Stimulated activated CD4-positive, alpha-beta T cell treated with anti-CD3 and anti-CD28 coated beads, Interleukin-4, amount 100 ng/mL, for 4 hours (primary cell): ENCODE results near the gene JOSD2.
"Not testable (repeated sequence)": the region's sequence is repeated elsewhere in the genome, so short reads cannot be mapped to it uniquely, and the experiment has no call there.

Experiments
- DNase-seq, 2 experiments: peaks; one replicate each; pipeline ENCODE4 v3.0.0-alpha.2; 2020

Gene JOSD2

DNA sequence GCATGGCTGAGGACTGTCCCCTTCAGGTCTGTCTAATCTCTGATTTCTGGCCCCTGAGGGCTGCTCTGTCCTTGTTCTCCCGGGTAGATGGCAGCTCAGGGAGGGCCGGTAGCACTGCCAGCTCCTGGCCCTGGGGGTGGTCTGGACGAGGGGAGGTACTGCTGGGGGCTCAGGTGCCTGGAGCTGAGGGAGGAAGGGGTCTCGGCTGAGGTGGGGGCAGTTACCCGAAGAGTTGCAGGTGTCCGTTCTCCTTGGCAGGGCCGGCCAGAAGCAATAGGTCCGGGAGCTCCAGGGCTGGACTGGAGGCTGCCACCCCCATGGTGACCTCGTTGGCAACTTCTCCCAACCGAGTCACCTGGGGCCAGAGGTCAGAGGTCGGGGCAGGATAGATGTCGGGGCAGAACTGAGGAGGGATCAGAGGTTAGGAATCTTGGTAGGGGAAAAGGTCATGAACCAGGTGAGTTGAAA, 35.9 kb downstream of the JOSD2 start:
- no peak for DNase-seq

DNA sequence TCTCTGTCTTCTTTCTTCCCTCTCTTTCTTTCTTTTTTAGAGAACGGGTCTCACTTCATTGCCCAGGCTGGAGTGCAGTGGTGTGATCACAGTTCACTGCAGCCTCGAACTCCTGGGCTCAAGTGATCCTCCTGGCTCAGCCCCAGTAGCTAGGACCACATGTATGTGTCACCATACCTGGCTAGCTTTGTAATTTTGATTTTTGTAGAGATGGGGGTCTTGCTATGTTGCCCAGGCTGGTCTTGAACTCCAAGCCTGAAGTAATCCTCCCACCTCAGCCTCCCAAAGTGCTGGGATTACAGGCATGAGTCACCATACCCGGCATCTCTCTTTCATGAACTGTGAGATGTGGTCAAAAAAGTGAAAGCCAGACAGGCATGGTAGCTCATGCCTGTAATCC, 37.7 kb downstream of the JOSD2 start:
- not testable (repeated sequence) for DNase-seq

DNA sequence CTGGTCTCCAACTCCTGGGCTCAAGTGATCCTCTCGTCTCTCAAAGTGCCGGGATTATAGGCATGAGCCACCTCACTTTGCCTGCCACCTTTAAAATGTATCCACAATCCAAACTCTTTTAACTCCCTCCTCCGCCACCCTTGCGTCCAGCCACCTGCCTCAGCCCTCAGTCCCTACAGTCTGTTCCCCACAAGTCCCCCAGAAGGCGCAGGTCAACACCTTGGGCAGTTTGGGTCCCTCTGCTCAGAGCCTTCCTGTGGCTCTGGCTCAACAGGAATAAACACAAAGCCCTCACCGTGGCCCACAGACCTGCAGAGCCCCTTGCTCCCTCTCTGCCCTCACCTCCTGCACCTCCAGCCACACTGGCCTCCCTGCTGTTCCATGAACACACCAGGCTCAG, 42.2 kb downstream of the JOSD2 start:
- no peak for DNase-seq

DNA sequence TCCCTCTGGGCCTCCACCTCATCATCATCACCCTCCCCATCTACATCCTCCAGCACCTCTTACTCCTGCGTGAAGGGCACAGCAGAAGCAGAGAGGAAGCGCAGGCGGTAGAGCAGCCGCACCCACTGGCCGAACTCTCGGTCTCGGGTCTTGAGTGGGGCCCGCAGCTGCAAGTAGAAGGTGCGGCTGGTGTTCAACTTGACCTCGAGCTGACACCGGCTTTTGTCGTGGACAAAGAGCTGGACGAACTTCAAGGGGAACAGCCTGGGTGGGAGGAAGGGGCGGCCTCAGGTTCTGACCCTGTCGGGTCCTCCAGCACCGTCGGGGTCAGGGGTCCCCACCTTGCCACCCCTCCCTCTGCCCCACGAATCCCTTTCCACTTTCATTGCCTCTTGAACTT, 43.4 kb downstream of the JOSD2 start:
- no peak for DNase-seq

DNA sequence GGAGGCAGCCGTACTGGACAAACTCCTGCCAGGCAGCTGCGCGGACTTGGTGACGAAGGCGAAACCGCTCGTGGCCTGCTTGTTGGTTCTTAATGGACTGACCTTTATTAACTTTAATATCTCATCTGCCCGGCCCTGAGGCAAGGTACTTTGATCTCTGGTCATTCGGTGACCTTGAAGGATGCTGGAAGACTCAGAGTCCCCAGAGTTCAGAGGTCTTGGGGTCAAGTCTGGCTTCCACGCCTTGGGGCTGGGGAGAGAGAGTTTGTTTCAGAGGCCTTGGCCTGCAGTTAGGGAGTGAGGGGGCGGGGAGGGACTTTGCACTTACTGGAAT, 44.3 kb downstream of the JOSD2 start:
- DNase-seq = no peak

DNA sequence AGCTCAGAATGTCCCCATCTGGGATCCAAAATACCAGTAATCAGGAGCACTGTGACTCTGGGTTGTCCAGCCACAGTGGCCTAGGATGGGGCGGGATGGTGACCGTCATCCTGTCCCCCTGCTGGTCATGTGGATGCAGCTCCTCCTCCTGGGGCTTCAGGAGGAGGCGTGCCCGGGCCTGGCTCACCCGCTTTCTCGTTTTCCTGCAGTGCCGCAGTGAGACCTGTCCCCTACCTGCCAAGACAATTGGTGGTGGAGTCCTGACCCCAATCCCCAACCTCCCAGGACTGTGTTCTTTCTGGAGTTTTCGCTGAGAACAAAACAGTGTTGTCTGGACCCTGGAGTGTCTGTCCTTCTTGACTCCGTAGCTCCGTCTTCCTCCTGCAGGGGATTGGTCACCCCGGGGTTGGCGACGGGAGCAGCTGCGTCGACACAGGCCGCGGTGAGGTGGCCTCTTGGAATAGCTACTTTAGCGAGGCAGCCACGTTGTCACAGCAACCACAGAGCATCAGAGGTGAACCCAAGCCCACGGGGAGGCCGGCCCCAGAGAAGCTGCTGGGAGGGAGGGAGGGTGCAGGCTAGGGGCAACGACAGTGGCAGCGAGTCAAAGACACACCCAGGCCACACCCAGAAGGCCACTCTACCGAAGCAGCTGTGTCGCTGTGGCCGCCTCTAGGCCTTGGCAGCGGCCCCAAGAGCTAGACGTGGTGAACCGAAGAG, 44.8 kb downstream of the JOSD2 start:
- no peak for DNase-seq

DNA sequence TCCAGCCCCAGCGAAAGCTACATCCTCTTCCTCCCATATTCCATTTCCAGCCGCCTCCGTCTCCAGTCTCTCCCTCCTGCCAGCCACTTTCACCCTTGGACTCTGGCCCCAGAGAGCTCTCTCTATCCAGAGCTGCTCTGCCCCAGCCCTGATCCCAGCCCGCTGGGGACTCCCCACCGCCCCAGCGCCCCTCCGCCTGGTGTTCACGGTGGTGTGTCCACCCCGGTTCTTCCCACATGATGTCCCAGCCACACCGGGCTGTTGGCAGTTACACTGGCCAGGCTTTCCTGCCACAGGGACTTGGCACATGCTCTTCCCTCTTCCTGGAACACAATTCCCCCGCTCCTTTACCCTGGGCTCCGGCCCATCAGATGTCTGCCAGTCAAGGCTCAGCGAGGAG, 46.0 kb downstream of the JOSD2 start:
- DNase-seq = no peak

DNA sequence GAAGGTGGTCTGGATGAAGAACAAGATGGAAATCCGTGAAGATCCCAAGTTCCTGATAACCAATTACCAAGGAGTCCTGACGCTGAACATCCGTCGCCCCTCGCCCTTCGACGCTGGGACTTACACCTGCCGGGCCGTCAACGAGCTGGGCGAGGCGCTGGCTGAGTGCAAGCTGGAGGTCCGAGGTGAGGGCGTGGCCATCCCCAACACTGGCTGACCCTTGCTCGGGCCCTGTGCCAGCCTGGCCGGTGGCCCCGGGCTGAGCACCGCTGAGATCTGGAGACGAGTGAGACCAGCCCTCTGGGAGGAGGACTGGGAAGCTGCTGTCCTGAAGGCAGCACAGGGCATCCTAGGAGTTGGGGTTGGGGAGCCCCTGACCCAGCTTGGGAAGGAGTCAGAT, 46.6 kb downstream of the JOSD2 start:
- no peak for DNase-seq

DNA sequence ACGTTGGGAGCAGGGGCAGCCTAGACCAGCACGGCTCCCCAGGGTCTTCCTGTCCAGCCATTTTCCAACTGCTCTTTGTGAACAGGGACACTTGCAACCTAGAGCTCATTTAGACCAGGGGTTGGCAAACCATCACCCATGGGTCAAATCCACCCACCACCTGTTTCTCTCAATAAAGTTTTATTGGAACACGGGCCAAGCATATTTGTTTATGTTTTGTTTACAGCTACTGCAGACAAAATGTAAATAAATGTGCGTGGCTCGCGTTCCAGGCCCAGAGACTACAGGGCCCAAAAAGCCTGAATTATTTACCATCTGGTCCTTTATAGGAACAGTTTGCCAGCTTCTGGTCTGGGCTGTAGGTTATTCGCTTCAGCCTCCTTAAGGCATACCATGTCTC, 48.0 kb downstream of the JOSD2 start:
- DNase-seq = no peak

DNA sequence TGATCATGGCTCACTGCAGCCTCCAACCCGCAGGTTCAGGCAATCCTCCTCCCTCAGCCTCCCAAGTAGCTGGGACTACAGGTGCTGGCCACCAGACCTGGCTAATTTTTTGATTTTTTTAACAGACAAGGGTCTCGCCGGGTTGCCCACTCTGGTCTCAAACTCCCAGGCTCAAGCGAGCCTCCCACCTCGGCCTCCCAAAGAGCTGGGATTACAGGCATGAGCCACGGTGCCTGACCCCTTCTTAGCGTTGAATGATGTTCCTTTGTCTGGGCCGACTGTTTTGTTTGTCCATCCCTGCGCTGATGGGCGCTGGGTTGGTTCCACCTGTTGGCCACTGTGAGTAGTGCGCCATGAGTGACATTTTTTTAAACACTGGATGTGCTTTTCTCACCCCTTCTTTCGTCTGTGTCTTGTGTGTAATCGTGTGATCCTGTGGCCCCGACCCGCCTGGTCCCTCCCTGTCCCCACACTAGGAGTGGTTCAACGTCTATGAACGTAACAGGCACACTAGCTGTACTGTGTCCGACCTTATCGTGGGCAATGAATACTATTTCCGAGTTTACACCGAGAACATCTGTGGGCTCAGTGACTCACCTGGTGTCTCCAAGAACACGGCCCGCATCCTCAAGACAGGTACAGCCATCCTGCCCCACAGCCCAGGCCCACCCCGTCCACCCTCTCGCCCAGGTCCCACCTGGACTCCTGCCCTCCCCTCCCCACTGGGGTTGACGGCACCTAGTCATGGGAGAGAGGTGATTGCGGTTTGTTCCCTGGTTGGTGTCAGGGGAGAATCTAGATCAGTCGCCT, 49.7 kb downstream of the JOSD2 start:
- peak; percentile 35 to 51 for DNase-seq

DNA sequence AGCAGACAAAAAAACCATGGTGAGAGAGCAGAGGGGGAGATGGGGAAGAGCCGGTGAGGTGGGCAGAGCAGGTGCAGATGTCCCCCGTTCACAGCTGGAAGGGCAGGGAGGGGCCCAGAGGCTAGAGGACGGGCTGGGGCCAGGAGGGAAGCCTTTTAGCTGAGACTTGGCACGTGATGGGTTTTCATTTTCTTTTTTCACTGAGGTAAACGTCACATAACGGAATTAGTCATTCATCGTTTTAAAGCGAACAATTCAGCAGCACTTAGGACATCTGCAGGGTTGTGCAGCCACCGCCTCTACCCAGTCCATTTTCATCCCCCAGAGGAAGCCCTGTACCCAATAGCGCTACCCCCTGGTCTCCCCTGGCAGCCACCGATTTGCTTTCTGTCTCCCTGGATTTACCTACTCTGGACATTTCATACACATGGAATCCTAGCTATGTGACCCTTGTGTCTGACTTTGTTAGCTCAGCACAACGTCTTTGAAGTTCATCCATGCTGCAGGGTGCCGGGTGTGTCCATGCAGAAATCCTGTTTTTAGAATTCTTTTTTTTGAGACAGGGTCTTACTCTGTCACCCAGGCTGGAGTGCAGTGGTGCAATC, 50.7 kb downstream of the JOSD2 start:
- no peak for DNase-seq

DNA sequence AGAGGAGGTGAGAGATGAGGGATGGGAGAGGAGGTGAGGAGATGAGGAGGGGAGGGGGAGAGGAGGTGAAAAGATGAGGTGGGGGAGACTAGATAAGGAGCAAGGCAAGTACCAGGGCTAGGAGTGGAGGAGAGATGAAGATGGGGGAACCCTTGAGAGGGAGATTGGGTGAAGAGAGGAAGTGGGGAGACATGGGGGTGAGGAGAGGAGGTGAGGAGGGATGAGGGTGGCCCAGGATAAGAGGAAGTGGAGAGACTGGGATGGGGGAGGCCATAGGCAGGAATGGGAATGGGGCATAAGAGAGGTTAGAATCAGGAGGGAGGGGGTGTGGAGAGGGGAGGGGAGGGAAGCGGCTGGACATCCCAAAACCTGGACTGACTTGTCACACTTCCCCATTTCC, 51.4 kb downstream of the JOSD2 start:
- DNase-seq = no peak

DNA sequence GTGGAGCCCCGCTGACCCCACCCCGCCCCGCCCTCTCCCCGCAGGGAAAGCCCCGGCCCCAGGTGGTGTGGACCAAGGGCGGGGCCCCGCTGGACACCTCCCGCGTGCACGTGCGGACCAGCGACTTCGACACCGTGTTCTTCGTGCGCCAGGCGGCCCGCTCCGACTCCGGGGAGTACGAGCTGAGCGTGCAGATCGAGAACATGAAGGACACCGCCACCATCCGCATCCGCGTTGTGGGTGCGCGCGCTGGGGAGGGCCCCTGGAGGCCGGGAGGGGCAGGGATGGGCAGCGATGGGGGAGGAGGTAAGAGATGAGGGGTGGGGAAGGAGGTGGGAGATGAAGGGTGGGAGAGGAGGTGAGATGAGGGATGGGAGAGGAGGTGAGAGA, 51.9 kb downstream of the JOSD2 start:
- no peak for DNase-seq

DNA sequence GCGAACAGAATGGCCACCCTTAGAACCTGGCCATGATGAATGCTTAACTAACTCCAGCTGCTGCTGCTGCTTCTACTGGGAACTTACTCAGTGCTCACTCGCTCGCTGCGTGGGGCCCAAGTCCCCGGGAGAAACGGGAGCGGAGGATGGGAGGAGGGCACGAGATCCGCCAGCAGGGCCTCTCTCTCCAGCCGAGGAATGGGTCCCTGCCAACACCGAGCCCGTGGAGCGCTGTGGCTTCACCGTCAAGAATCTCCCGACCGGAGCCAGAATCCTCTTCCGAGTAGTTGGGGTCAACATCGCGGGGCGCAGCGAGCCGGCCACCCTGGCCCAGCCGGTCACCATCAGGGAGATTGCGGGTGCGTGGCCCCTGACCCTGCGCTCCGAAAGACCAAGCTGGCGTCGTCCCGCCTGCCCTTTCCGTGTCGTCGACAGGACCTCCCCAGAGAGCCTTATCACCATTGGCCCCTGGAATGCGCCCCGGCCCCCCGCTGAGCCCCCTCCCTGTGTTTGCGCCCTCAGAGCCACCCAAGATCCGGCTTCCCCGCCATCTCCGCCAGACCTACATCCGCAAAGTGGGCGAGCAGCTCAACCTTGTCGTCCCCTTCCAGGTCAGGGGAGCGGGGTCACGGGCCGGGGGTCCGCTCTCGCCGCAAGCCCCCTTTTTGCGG, 52.5 kb downstream of the JOSD2 start:
- no peak for DNase-seq

DNA sequence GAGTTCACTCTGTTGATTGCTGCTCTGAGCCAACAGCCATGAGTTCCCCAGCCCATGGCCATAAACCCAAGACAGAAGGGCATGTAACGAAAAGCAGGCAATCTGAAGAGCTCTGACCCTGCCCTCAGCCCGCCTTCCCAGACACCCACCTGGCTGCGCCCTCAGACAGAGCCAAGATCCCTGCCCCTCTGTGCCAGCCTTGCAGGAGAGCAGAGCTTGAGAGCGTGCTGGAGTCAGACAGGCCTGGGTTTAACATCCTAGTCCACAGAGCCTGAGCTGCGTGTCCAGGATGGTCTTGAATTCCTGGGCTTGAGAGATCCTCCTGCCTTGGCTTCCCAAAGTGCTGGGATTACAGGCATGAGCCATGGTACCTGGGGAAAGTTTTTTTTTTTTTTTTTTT, 53.7 kb downstream of the JOSD2 start:
- no peak for DNase-seq
